ENCODE data around the gene MAGEA1. TPM values are rescaled to one million over a fixed set of nuclear protein-coding genes. Genes with fewer than 3 reads are reported as not detected.

Gene MAGEA1
- total RNA-seq, 1 donor from 2014 or later = not detected

Other genes with a start within 250 kb of the MAGEA1 start
- not detected in 2 replicates for gene PNMA5, start 185.2 kb upstream of the MAGEA1 start, total RNA-seq
- gene PNMA3, start 122.8 kb upstream of the MAGEA1 start, total RNA-seq = 0.58 TPM in 1 of 2 replicates, not detected in the other
- 2.1 and 2.5 TPM in 2 replicates for gene PNMA6A, start 106.8 kb upstream of the MAGEA1 start, total RNA-seq
- gene PNMA6F, start 142.5 kb downstream of the MAGEA1 start, total RNA-seq = not detected in 2 replicates
- gene ZNF275, start 154.9 kb downstream of the MAGEA1 start, total RNA-seq = 7.4 and 8.8 TPM in 2 replicates
- gene PNMA6E, start 222.1 kb downstream of the MAGEA1 start, total RNA-seq = not detected in 2 replicates
- gene ZFP92, start 232.2 kb downstream of the MAGEA1 start, total RNA-seq = 0.58 and 1.2 TPM in 2 replicates